ENCODE results near the gene TSPAN12. TPM values are rescaled to one million over a fixed set of nuclear protein-coding genes. Genes with fewer than 3 reads are reported as not detected.

Gene TSPAN12
- total RNA-seq, 1 experiment from 2014 or later, result 17.3 TPM

DNA sequence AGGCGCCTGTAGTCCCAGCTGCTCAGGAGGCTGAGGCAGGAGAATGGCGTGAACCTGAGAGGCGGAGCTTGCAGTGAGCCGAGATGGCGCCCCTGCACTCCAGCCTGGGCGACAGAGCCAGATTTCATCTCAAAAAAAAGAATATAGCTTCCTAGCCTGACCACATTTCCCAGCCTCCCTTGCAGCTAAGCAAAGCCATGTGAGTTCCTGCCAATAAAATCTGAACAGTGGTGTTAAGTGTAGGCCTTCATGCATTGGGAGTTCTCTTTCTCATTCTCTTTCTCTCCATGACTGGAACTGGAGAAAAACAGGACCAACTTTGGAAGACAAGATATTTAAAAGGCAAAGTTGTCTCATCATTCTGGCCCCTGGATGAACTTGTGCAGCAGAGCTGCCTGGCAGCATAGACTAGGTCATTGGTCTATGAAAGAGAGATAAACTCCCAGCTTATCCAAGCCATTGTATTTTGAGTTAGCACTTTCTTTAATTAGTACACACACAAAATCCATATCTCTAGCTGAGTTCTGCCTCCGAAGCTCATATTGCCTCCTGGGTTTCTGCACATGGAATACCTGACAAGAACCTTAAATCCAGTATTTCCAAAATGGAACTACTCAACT lies 60.8 kb downstream of the TSPAN12 start (continued):
- TF ChIP-seq, protein P1, sequence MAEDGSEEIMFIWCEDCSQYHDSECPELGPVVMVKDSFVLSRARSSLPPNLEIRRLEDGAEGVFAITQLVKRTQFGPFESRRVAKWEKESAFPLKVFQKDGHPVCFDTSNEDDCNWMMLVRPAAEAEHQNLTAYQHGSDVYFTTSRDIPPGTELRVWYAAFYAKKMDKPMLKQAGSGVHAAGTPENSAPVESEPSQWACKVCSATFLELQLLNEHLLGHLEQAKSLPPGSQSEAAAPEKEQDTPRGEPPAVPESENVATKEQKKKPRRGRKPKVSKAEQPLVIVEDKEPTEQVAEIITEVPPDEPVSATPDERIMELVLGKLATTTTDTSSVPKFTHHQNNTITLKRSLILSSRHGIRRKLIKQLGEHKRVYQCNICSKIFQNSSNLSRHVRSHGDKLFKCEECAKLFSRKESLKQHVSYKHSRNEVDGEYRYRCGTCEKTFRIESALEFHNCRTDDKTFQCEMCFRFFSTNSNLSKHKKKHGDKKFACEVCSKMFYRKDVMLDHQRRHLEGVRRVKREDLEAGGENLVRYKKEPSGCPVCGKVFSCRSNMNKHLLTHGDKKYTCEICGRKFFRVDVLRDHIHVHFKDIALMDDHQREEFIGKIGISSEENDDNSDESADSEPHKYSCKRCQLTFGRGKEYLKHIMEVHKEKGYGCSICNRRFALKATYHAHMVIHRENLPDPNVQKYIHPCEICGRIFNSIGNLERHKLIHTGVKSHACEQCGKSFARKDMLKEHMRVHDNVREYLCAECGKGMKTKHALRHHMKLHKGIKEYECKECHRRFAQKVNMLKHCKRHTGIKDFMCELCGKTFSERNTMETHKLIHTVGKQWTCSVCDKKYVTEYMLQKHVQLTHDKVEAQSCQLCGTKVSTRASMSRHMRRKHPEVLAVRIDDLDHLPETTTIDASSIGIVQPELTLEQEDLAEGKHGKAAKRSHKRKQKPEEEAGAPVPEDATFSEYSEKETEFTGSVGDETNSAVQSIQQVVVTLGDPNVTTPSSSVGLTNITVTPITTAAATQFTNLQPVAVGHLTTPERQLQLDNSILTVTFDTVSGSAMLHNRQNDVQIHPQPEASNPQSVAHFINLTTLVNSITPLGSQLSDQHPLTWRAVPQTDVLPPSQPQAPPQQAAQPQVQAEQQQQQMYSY (CRISPR knock-in tag; IDR thresholded peaks at IDR 0.05), result no peak
- TF ChIP-seq, protein P2, sequence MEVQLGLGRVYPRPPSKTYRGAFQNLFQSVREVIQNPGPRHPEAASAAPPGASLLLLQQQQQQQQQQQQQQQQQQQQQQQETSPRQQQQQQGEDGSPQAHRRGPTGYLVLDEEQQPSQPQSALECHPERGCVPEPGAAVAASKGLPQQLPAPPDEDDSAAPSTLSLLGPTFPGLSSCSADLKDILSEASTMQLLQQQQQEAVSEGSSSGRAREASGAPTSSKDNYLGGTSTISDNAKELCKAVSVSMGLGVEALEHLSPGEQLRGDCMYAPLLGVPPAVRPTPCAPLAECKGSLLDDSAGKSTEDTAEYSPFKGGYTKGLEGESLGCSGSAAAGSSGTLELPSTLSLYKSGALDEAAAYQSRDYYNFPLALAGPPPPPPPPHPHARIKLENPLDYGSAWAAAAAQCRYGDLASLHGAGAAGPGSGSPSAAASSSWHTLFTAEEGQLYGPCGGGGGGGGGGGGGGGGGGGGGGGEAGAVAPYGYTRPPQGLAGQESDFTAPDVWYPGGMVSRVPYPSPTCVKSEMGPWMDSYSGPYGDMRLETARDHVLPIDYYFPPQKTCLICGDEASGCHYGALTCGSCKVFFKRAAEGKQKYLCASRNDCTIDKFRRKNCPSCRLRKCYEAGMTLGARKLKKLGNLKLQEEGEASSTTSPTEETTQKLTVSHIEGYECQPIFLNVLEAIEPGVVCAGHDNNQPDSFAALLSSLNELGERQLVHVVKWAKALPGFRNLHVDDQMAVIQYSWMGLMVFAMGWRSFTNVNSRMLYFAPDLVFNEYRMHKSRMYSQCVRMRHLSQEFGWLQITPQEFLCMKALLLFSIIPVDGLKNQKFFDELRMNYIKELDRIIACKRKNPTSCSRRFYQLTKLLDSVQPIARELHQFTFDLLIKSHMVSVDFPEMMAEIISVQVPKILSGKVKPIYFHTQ (CRISPR knock-in tag; IDR thresholded peaks at IDR 0.05), result no peak
- TF ChIP-seq, protein P3, sequence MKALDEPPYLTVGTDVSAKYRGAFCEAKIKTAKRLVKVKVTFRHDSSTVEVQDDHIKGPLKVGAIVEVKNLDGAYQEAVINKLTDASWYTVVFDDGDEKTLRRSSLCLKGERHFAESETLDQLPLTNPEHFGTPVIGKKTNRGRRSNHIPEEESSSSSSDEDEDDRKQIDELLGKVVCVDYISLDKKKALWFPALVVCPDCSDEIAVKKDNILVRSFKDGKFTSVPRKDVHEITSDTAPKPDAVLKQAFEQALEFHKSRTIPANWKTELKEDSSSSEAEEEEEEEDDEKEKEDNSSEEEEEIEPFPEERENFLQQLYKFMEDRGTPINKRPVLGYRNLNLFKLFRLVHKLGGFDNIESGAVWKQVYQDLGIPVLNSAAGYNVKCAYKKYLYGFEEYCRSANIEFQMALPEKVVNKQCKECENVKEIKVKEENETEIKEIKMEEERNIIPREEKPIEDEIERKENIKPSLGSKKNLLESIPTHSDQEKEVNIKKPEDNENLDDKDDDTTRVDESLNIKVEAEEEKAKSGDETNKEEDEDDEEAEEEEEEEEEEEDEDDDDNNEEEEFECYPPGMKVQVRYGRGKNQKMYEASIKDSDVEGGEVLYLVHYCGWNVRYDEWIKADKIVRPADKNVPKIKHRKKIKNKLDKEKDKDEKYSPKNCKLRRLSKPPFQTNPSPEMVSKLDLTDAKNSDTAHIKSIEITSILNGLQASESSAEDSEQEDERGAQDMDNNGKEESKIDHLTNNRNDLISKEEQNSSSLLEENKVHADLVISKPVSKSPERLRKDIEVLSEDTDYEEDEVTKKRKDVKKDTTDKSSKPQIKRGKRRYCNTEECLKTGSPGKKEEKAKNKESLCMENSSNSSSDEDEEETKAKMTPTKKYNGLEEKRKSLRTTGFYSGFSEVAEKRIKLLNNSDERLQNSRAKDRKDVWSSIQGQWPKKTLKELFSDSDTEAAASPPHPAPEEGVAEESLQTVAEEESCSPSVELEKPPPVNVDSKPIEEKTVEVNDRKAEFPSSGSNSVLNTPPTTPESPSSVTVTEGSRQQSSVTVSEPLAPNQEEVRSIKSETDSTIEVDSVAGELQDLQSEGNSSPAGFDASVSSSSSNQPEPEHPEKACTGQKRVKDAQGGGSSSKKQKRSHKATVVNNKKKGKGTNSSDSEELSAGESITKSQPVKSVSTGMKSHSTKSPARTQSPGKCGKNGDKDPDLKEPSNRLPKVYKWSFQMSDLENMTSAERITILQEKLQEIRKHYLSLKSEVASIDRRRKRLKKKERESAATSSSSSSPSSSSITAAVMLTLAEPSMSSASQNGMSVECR (CRISPR knock-in tag; IDR thresholded peaks at IDR 0.05; ENCODE audit: borderline replicate concordance), result no peak
- no peak for TF ChIP-seq ELF4 (CRISPR knock-in tag; IDR thresholded peaks at IDR 0.05; ENCODE audit: low read depth)

DNA sequence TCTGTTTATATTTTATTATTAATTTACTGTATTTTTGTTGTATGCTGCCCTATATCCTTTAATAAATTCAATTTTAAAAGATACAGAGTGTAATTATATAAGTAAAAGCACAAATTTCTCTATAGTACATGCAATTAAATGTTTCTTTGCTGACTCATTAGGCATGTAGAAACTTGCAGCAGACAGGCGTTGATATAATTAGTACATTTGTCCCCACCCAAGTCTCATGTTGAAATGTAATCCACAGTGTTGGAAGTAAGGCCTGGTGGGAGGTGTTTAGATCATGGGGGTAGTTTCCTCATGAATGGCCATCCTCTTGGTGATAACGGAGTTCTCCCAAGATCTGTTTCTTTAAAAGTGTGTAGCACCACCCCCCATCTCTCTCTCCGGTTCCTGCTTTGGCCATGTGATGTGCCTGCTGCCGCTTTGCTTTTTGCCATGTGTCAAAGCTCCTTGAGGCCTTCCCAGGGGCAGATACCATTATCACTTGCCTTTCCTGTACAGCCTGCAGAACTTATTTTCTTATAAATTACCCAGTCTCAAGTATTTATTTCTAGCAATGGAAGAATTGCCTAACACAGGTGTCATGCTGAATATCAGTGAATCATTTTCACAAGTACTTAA lies 63.7 kb downstream of the TSPAN12 start:
- peaks cover 12% of the 10 kb centered on the region for H3K9me3 Mint-ChIP-seq
- ATAC-seq, result no peak
- H3K27me3 Mint-ChIP-seq (ENCODE audit: low read depth), result no peaks in the 10 kb centered on the region
- H3K36me3 Mint-ChIP-seq, result peaks cover 12% of the 10 kb centered on the region
- no peak for DNase-seq (ENCODE audit: low spot score)
- TF ChIP-seq, protein P4, sequence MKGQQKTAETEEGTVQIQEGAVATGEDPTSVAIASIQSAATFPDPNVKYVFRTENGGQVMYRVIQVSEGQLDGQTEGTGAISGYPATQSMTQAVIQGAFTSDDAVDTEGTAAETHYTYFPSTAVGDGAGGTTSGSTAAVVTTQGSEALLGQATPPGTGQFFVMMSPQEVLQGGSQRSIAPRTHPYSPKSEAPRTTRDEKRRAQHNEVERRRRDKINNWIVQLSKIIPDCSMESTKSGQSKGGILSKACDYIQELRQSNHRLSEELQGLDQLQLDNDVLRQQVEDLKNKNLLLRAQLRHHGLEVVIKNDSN (CRISPR knock-in tag; IDR thresholded peaks at IDR 0.05), result 0 out of 2 replicates have a peak, but pooled peaks have one; percentile 33
- TF ChIP-seq, protein P1 (CRISPR knock-in tag; IDR thresholded peaks at IDR 0.05), result no peak
- TF ChIP-seq, protein P5, sequence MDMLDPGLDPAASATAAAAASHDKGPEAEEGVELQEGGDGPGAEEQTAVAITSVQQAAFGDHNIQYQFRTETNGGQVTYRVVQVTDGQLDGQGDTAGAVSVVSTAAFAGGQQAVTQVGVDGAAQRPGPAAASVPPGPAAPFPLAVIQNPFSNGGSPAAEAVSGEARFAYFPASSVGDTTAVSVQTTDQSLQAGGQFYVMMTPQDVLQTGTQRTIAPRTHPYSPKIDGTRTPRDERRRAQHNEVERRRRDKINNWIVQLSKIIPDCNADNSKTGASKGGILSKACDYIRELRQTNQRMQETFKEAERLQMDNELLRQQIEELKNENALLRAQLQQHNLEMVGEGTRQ (CRISPR knock-in tag; IDR thresholded peaks at IDR 0.05), result peak; percentile 50; the same call in 1 of the 2 replicates
- no peak overlapping the region for H3K4me3 Mint-ChIP-seq
- peaks cover 27% of the 10 kb centered on the region for H3K4me1 Mint-ChIP-seq
- ChIA-PET CTCF (no interaction called here), POLR2A (no interaction called here)
- no peak overlapping the region for H3K27ac Mint-ChIP-seq
